LNCAP (cell line): ENCODE data around the gene SAG.

Experiments
- TF ChIP-seq, protein P1 (sequence below): fragments of 450-650 bp; IDR thresholded peaks from 2 replicates; pipeline ENCODE4 v1.5.1; 2017; ENCODE audit warnings: mild to moderate bottlenecking

SAG gene

DNA sequence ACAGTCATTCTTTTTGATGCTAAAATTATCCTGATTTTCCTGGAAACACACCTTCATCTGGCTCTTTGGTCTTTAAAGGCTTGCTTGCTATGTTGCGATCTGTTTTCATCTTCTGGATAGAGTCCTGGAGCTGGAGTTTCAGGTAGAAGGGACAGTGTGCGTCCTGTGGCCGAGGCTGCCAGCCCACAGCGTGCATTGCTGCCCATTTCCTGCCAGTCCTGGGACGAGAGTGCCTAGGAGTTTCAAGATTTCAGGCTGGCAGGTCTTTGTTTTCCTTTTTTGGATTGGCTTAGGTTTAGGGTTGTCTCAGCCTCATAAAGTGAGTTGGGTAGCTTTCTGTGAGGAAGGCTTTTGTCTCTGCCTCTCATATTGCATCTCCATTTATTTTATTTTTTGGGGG, 61.1 kb downstream of the SAG start:
- TF ChIP-seq, protein P1, sequence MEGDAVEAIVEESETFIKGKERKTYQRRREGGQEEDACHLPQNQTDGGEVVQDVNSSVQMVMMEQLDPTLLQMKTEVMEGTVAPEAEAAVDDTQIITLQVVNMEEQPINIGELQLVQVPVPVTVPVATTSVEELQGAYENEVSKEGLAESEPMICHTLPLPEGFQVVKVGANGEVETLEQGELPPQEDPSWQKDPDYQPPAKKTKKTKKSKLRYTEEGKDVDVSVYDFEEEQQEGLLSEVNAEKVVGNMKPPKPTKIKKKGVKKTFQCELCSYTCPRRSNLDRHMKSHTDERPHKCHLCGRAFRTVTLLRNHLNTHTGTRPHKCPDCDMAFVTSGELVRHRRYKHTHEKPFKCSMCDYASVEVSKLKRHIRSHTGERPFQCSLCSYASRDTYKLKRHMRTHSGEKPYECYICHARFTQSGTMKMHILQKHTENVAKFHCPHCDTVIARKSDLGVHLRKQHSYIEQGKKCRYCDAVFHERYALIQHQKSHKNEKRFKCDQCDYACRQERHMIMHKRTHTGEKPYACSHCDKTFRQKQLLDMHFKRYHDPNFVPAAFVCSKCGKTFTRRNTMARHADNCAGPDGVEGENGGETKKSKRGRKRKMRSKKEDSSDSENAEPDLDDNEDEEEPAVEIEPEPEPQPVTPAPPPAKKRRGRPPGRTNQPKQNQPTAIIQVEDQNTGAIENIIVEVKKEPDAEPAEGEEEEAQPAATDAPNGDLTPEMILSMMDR: no peak

DNA sequence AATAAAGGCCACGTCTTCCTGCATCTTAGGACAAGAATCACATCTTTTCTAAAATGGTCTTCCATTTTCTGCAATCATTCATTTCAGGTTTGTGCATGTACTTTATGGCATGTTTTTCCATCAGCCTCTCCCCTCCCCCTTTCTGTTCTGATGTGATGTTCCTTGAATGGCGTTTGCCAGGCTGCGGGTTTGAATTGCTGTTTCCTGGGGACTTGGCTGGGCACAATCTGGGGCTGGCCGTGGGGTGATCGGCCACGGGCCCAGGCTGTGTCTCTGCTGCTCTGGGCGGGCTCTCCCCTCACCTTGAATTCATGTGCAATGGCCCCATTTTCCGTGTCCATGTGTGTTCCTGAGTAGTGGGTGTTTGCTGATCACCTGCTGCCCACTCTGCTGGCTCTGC, 61.8 kb downstream of the SAG start:
- TF ChIP-seq, protein P1: no peak

DNA sequence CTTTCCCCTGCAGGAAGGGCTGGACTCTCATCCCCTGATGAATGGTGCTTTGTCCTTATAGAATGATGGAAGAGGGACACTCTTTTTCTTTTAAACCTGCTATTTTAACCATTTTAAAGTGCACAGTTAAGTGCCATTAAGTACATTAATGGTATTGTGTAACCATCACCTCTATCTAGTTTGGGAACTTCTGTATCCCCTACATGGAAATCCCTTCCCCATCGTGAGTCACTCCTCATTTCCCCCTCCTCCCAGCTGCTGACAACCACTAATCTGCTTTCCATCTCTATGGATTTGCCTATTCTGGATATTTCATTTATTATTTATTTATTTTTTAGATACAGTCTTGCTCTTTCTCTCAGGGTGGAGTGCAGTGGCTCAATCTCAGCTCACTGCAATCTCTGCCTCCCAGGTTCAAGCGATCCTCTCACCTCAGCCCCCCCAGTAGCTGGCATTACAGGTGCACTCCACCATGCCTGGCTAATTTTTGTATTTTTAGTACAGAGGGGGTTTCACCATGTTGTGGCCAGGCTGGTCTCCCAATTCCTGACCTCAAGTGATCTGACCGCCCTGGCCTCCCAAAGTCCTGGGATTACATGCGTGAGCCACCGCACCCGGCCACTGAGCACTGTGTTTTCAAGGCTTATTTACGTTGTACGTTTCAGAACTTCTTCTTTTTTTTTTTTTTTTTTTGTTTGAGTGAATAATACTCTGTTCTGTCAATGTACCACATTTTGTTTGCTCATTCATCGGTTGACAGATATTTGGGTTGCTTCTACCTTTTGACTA, 62.5 kb downstream of the SAG start:
- TF ChIP-seq, protein P1: no peak

DNA sequence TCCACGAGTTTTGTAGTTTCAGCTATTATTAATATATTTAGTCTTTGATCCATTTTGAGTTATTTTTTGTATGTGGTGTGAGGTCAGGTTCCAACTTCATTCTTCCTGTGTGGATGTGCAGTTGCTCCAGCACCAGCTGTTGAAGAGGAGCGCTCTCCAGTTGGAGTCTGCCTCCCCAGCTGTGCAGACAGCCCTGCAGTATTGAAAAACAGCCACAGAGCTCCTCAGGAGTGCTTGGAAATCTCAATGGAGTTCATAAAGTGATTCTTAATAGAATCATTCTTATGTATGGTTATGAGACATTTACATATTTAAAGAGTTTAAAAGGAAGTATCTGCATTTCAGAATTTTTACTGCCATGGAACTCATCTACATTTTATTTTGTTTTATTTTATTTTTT, 64.0 kb downstream of the SAG start:
- TF ChIP-seq, protein P1: no peak

DNA sequence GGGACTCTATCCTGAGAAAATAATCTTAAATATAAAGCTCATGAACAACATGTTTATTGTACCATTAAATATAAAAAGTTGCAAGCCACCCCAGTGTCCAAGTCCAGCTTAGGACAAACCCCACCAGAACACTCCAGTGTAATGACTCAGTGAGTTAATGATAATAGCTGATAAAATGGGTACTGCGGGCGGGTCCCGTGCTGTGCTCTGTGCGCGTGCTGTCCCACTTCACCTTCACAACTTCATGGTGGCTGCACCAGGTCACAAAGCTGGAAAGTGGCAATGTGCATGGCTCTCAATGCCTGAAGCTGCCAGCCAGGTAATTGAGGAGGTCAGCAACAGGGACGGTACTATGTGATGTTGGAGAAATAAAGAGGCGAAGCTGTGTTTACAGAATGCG, 65.2 kb downstream of the SAG start:
- TF ChIP-seq, protein P1: no peak

DNA sequence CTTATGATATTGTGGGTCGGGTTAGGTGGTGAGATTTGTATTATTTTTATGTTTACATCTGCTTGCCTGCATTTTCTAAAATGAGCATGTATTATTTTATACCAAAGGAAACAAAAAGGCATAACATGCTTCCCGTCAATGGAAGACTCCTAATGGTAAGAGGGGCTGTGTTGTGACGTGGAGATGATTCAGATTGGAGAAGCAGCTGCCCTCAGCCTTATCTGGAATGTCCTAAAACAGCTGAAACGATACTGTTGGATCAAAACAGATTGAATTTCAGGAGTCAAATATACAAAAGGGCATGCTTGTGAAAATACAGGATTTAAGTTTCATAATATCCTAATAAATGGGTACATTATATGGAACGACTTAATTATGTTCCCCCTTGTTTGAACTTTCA, 65.7 kb downstream of the SAG start:
- TF ChIP-seq, protein P1: no peak

DNA sequence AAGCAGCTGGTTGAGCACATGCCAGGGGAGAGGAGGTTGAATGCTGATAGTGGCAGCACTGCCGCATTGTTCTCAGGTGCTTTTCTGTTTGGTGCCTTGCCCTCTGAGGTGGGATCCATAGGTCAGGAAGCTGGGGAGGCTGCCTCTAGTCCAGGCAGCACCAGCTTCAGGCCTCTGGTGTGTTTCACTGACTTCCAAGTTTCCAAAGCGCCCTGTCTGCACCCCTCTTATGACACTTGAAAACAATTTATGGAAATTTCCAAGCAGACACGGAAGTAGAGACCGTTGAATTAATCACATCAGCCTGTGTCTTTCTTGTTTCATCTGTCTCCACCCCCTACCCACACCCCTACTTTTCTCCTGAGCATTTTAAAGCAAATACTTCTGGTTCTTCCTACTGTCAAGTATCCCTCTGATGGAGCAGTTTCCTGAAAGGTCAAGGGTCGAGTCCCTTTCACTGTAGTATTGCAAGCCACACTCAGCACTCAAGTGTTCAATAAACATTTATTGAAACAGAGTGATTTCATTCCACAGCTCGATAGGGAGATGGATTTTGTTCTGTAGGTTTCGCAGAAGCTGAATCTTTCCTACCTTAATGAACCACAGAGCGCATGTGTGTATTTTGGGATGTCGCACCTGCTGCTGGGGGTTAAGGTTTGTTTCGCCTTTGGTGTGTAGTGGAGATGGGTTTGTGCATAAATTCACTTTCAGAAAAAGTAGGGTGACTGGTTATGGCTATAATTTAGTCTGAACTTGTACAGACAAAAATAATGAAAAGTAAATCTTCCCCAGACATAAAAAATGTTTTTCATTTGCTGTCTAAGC, 68.1 kb downstream of the SAG start:
- TF ChIP-seq, protein P1: no peak
